Kidney capillary endothelial cell (primary cell): ENCODE results near the gene CACNB2.
A peak's percentile ranks its signal among the peaks of the same experiment; 100 is the strongest.

Experiments used
- DNase-seq: peaks from one replicate; pipeline ENCODE4 v3.0.0-alpha.2; 2018; ENCODE audit warnings: low spot score

The CACNB2 gene

DNA sequence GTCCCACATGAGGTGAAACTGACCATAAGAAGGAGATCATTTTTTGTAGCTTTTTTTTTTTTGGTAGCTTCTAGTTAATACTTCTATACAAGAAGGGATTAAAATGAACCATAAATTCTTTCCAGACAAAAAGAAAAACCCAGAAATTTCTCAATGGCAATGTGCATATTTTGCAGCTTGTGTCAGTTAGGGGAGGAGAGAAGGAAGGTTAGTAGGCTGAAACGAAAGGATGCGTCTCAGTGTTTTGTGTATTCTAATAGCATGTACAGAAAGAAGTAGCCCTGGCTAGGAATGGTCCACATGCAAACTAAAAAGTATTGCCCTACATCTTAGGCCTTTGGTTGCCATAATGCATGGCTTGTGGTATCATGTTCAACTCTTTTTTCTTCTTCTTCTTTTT lies 90.6 kb downstream of the CACNB2 start:
- DNase-seq, result no peak

- DNase-seq, result no peak
Measured at GRCh38 chr10:18231480-18231879, 91.3 kb downstream of the CACNB2 start.

- no peak for DNase-seq
Measured at GRCh38 chr10:18233775-18234174, 93.6 kb downstream of the CACNB2 start.

DNA sequence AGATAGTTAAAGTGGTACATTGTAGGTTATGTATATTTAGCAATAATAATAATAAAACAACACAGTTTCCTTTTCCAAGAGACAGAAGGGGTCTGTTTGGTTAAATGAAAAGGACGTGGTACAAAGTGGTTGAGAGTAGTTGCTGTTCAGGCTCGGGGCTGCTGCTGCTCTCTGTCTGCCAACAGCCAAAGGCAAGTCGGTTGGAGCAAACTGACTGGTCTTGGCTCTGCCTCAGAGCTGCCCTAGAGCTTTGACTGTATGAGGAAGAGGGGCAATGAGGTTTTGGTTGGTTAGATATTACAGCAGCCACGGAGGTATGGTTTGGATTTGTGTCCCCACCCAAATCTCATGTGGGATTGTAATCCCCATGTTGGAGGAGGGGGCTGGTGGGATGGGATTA lies 95.3 kb downstream of the CACNB2 start:
- no peak for DNase-seq

- no peak for DNase-seq
Measured at GRCh38 chr10:18236756-18237155, 96.5 kb downstream of the CACNB2 start.

DNA sequence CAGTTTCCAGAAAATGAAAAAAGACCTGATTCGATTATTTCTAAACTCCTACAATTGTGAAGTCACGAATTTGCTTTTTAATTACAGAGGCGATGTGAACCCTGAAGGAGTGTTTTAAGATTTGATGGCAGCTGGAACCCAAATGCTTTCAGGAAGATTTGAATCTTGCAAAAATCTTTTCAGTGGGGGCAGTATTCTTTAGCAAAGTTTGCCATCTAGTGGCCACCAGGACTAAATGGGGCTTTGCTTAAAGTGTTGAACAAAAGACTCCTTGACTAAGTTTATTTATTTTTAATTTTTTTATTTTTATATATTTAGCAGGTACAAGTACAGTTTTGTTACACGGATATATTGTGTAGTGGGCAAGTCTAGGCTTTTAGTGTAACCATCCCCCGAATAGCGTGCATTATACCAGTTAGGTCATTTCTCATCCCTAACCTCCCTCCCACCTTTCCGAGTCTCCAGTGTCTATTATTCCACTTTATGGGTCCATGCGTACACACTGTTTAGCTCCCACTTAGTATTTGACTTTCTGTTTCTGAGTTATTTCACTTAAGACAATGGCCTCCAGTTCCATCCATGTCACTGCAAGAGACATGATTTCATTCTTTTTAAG lies 98.8 kb downstream of the CACNB2 start:
- peak; percentile 26 for DNase-seq

GRCh38 chr10:18240185-18240882 lies 100.1 kb downstream of the CACNB2 start:
- no peak for DNase-seq

DNA sequence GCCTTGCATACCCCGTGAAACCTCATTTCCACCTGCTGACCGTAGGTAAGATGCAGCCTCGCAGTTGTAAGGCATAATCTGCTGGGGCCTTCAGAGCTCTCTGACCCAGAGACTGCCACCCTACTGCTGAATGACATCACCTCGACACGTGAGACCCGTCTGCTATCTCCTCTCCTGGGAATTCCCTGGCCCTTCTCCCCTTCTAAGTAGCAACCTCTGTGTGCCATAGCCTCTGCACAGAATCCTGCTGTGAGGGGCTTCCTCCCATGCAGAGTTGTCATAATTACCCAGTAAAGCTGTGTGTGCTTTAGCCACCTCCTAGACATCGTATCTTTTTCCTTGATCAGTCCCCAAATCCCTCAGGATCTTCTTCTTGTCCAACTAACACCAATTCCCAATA lies 106.7 kb downstream of the CACNB2 start:
- DNase-seq, result no peak

- no peak for DNase-seq
Measured at GRCh38 chr10:18252086-18252485, 111.9 kb downstream of the CACNB2 start.

GRCh38 chr10:18254086-18254485 lies 113.9 kb downstream of the CACNB2 start:
- no peak for DNase-seq

DNA sequence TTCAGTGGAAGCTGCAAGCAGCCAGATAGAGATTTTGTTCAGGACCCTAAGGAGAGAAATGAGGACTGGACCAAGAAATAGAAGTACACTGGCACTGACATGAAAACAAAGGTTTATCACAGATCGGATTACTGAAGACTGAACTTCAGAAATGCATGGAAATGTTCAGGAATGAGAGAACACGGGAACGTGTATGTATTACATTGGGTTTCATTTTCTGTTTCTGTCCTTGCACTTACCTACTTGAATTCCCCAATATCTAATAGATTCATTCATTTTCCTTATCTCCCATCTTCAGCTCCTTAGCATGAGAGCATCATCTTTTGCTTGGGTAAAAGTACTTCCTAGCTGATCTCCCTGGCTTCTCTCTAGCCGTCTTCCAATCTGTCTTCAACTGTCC lies 114.5 kb downstream of the CACNB2 start:
- no peak for DNase-seq

DNA sequence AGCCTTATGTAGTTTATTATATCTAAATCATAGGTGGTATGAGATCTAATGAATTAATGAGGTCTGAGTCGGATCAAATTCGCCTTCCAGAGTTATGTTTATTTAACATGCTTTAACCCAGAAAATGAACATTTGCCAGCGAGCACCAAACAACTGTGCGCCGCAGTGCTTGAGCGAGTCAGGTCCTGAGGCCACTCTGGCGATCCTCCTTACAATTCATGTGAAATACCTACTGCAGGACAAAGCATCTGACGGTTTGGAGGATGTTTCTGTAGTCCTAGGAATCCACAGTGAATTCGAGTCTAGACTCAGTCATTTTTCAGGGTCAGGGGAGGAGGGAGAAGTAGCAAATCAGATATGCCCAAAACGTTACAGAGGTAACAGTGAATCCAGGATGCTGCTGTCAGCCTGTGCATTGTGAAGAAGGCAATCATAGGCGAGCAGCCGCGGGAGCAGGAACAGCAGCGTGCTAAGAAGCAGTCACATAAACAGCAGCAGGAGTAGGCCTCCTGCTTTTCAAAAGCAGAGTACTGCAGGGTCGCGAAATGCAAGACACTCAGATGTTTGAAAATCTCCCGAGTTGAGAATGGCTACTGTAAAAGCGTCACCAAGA lies 120.2 kb downstream of the CACNB2 start:
- DNase-seq, result no peak

- DNase-seq, result no peak
Measured at GRCh38 chr10:18261063-18261610, 120.9 kb downstream of the CACNB2 start.

DNA sequence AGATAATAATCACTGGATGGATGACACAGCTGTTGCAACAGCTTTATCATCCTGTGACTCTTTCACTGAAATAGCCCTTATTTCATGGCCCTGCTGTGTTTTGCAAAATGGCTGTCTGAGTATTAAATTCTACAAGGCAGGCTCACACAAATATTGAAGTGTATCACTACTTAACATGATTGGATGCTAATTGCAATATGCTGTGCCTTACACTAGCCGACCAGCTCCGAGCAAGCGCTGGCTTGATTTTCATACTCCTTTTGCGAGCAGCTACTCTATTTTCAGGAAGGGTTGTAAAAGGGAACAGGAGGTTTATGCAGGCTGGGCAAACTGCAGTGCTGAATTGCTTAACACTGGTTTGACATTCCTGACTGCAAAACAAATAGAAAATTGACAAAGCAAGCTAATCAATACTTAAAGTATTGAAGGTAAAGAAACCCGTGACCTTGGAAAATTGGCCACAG lies 121.6 kb downstream of the CACNB2 start:
- DNase-seq, result no peak

- DNase-seq, result no peak
Measured at GRCh38 chr10:18264466-18265050, 124.3 kb downstream of the CACNB2 start.

GRCh38 chr10:18268005-18268404 lies 127.8 kb downstream of the CACNB2 start:
- no peak for DNase-seq

DNA sequence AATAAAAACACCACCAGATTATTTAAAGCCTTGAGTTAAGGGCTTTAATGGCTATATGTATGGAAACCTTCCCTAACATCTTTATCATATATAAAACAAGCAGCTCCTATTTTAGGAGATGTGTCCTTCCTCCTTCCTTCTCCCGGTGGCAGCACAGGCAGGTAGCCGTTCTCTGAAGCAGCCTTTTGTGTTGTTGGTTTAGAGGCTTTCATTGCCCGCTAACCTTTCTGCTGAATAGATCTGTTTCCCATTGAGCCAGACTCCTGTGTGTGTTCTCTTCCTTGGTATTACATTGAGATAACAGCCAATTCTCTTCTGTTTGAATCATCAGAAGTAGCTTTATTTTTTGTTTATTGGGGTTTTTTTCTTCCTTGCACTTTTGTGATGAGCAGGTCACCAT lies 131.3 kb downstream of the CACNB2 start:
- DNase-seq, result no peak

GRCh38 chr10:18273039-18273438 lies 132.8 kb downstream of the CACNB2 start:
- no peak for DNase-seq

DNA sequence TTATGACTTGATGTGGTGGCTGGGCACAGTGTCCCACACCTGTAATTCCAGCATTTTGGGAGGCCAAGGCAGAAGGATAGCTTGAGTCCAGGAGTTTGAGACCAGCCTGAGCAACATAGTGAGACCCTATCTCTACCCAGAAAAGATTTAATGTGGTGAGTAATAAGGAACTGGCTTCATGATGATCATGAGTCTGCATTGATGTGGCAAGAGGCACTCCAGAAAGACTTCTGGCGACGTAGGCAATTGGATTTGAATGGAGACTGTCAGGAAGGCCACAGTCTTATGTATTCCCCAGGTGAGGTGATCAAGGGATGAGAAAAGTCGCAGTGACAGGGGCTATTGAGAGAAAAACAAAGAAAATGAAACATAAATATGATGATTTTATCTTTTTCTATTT lies 138.0 kb downstream of the CACNB2 start:
- no peak for DNase-seq

DNA sequence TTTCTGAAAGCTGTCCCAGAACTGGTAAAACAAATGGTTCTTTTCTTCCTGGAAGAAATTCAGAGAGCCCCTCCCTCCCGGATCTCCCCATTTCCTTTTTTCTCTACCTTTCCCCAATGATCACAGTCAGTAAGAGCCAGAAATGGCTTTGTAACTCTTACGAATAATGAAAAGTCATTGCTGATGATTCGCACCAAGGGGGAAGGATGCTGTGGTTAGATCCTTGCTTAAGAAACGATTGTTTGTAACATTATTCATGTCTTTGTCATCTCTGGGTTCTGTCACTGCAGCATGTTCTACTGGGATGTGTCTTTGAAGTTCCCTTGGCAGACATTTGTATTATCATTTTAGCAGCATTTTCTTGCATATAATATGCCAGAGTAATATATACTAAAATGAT lies 138.9 kb downstream of the CACNB2 start:
- DNase-seq, result peak; percentile 28

GRCh38 chr10:18282094-18282493 lies 141.9 kb downstream of the CACNB2 start:
- no peak for DNase-seq

DNA sequence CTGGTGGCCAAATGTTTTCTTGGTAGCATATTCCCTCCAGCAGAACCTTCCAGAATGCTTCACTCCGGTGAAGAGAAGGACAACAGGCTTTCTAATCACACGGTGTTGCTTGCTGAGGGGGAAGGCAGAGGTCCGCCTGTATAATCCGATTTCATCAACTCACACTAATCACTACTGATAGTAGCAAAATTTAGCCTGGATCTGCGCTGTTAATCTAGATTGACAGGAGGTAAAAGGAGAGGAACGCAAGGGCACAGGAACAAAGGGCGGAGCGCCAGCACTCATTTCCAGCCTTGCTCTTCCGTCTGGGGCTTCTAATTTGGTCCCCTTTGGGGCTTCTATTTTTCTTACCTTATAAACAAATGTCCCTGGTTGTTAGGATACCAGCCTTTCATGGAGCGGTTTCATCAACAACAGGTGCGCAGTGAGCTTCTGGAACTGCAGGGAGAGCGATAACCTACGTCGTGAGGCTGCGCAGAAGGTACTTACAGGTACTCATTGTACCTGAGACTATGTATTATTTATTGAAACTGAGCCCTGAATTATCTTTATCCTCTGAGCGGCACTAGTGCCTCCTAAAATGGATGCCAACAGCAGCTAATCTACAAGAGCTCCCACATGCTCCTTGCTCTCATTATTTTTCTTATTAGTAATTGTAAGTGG lies 150.6 kb downstream of the CACNB2 start:
- DNase-seq, result no peak
